K562 (cell line): ENCODE measurements around the gene DEDD2. TPM values are rescaled to one million over a fixed set of nuclear protein-coding genes. Genes with fewer than 3 reads are reported as not detected.

Experiments
- ETV6 ChIP-seq, 3 experiments: fragments of 150-350 bp in 1 of 3; sonication (generic) in 1 of 3; formaldehyde crosslinking in 1 of 3; IDR thresholded peaks; 2 replicates each; pipeline versions ENCODE4 v1.6.1 to v1.8.0; 2014 to 2022; ENCODE audit warnings: borderline replicate concordance in 2 of 3, low read depth in 2 of 3, antibody characterized with exemption in 1 of 3, low read length in 1 of 3, mild to moderate bottlenecking in 1 of 3, missing genetic modification reagents in 1 of 3
- FOXP1 ChIP-seq: sonication (generic); formaldehyde crosslinking; IDR thresholded peaks from 2 replicates; pipeline ENCODE4 v1.8.0; 2022; ENCODE audit warnings: mild to moderate bottlenecking, missing genetic modification reagents
- HNRNPUL1 ChIP-seq: fragments of 200-400 bp; formaldehyde crosslinking; IDR thresholded peaks from 2 replicates; pipeline ENCODE4 v1.6.1; 2017; ENCODE audit warnings: low read length
- SRSF1 ChIP-seq: fragments of 200-400 bp; formaldehyde crosslinking; IDR thresholded peaks from 2 replicates; pipeline ENCODE4 v1.6.1; 2017; ENCODE audit warnings: mild to moderate bottlenecking, low read depth, low read length, moderate library complexity
- SRSF3 ChIP-seq: fragments of 200-400 bp; formaldehyde crosslinking; IDR thresholded peaks from 2 replicates; pipeline ENCODE4 v1.6.1; 2016; ENCODE audit warnings: mild to moderate bottlenecking, low read length, moderate library complexity; ENCODE audit not compliant: insufficient read depth
- ZNF12 ChIP-seq: sonication (generic); formaldehyde crosslinking; IDR thresholded peaks from 2 replicates; pipeline ENCODE4 v1.4.0; 2020; ENCODE audit warnings: mild to moderate bottlenecking, missing genetic modification reagents
- polyA plus RNA-seq, 8 experiments: library from polyadenylated mRNA; depleted of rRNA in 4 of 8; stranded (reverse) in 5 of 8; unstranded in 3 of 8; fragments of >200 nt; fragmentation: Nextera tagmentation in 2 of 8; fragmentation: Illumina TruSeq in 1 of 8; extraction: Ambion mirVana in 2 of 8; extraction: Trizol in 1 of 8; gene quantifications; 2 replicates each; pipeline versions ENCODE4 v1.2.1 to v1.2.3, GENCODE V29; 2011 to 2014; ENCODE audit warnings: inconsistent platforms in 1 of 8, missing spikeins in 1 of 8
- total RNA-seq, 7 experiments: library from RNA; depleted of rRNA in 6 of 7; stranded (reverse); fragments of >200 nt in 6 of 7; fragmentation: Illumina TruSeq in 2 of 7; extraction: Trizol in 2 of 7; gene quantifications; 2 replicates each; pipeline versions ENCODE4 v1.2.1 to v1.2.3, GENCODE V29; 2011 to 2021; ENCODE audit warnings: low replicate concordance in 1 of 7
- TF ChIP-seq, protein P1 (sequence below): fragments of 450-650 bp; IDR thresholded peaks from 2 replicates; pipeline ENCODE4 v1.6.1; 2018; ENCODE audit not compliant: partially characterized antibody
- TF ChIP-seq, protein P2 (sequence below): sonication (generic); formaldehyde crosslinking; IDR thresholded peaks from 2 replicates; pipeline ENCODE4 v1.8.1; 2023; ENCODE audit warnings: mild to moderate bottlenecking, missing genetic modification reagents
- TF ChIP-seq, protein P3 (sequence below): fragments of 450-650 bp; formaldehyde crosslinking; conservative IDR thresholded peaks from 2 replicates; pipeline ENCODE4 v1.4.0; 2022; ENCODE audit warnings: mild to moderate bottlenecking, missing genetic modification characterization
- TF ChIP-seq, protein P4 (sequence below): fragments of 450-650 bp; formaldehyde crosslinking; IDR thresholded peaks from 2 replicates; pipeline ENCODE4 v1.4.0; 2022; ENCODE audit warnings: missing genetic modification characterization

Gene DEDD2
- total and polyA plus RNA-seq, 9 of the 15 experiments (the other 6 are each of a cell fraction or from before 2014, with no cell fraction given) = 4.3 to 43.0 (median 29.2) TPM

DNA sequence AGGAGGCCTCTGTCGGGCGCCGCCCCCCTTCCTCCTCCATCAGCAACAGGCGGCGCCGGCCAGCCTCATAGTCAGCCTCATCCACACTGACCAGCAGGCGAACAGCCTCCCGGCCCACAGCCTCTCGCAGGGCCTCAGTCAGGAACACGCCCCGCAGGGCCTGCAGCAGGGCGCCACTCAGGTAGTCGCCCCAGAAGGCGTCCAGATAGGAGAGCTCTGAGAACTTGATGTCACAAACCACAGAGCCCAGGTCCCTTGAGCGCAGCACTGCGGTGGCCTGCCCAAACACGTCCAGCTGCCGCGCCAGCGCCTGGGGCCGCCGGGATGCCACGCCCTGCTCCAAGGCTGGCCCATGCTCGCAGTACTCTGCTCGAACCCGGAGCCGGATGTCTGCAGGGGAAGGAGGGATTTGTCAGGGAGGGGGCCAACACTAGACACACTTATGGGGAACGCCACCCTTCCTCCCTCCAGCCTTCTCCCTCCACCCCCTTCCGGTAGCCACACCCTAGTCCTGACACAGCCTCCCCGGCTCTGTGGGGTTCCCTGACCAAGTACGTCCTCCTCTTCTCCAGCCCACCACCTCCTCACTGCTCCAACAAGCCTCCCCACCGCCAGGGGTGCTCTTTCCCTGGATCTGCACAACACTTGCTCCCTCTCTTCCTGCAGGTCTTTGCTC is 17.9 kb downstream of the DEDD2 start (continued):
- TF ChIP-seq, protein P1, sequence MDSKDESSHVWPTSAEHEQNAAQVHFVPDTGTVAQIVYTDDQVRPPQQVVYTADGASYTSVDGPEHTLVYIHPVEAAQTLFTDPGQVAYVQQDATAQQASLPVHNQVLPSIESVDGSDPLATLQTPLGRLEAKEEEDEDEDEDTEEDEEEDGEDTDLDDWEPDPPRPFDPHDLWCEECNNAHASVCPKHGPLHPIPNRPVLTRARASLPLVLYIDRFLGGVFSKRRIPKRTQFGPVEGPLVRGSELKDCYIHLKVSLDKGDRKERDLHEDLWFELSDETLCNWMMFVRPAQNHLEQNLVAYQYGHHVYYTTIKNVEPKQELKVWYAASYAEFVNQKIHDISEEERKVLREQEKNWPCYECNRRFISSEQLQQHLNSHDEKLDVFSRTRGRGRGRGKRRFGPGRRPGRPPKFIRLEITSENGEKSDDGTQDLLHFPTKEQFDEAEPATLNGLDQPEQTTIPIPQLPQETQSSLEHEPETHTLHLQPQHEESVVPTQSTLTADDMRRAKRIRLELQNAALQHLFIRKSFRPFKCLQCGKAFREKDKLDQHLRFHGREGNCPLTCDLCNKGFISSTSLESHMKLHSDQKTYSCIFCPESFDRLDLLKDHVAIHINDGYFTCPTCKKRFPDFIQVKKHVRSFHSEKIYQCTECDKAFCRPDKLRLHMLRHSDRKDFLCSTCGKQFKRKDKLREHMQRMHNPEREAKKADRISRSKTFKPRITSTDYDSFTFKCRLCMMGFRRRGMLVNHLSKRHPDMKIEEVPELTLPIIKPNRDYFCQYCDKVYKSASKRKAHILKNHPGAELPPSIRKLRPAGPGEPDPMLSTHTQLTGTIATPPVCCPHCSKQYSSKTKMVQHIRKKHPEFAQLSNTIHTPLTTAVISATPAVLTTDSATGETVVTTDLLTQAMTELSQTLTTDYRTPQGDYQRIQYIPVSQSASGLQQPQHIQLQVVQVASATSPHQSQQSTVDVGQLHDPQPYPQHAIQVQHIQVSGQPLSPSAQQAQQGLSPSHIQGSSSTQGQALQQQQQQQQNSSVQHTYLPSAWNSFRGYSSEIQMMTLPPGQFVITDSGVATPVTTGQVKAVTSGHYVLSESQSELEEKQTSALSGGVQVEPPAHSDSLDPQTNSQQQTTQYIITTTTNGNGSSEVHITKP = peak; percentile 76
- TF ChIP-seq SRSF3 (no peak), ETV6 (IDR thresholded peaks at IDR 0.05; ENCODE audit: borderline replicate concordance in 1 of 2, low read depth in 2 of 2, low read length in 1 of 2) (no peak), ETV6 (CRISPR knock-in tag; IDR thresholded peaks at IDR 0.05; ENCODE audit: borderline replicate concordance) (no peak), ZNF12 (CRISPR knock-in tag) (no peak), FOXP1 (no peak), SRSF1 (no peak), HNRNPUL1 (no peak)
- TF ChIP-seq, protein P2, sequence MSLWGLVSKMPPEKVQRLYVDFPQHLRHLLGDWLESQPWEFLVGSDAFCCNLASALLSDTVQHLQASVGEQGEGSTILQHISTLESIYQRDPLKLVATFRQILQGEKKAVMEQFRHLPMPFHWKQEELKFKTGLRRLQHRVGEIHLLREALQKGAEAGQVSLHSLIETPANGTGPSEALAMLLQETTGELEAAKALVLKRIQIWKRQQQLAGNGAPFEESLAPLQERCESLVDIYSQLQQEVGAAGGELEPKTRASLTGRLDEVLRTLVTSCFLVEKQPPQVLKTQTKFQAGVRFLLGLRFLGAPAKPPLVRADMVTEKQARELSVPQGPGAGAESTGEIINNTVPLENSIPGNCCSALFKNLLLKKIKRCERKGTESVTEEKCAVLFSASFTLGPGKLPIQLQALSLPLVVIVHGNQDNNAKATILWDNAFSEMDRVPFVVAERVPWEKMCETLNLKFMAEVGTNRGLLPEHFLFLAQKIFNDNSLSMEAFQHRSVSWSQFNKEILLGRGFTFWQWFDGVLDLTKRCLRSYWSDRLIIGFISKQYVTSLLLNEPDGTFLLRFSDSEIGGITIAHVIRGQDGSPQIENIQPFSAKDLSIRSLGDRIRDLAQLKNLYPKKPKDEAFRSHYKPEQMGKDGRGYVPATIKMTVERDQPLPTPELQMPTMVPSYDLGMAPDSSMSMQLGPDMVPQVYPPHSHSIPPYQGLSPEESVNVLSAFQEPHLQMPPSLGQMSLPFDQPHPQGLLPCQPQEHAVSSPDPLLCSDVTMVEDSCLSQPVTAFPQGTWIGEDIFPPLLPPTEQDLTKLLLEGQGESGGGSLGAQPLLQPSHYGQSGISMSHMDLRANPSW = no peak
- TF ChIP-seq, protein P3, sequence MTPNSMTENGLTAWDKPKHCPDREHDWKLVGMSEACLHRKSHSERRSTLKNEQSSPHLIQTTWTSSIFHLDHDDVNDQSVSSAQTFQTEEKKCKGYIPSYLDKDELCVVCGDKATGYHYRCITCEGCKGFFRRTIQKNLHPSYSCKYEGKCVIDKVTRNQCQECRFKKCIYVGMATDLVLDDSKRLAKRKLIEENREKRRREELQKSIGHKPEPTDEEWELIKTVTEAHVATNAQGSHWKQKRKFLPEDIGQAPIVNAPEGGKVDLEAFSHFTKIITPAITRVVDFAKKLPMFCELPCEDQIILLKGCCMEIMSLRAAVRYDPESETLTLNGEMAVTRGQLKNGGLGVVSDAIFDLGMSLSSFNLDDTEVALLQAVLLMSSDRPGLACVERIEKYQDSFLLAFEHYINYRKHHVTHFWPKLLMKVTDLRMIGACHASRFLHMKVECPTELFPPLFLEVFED (CRISPR knock-in tag) = peak; percentile 68; the same call in 1 of the 2 replicates
- TF ChIP-seq, protein P4, sequence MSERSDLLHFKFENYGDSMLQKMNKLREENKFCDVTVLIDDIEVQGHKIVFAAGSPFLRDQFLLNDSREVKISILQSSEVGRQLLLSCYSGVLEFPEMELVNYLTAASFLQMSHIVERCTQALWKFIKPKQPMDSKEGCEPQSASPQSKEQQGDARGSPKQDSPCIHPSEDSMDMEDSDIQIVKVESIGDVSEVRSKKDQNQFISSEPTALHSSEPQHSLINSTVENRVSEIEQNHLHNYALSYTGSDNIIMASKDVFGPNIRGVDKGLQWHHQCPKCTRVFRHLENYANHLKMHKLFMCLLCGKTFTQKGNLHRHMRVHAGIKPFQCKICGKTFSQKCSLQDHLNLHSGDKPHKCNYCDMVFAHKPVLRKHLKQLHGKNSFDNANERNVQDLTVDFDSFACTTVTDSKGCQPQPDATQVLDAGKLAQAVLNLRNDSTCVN = peak; percentile 89; the same call in 1 of the 2 replicates
